ENCODE measurements around the gene HNRNPLL. TPM values are rescaled to one million over a fixed set of nuclear protein-coding genes. Genes with fewer than 3 reads are reported as not detected.

Gene HNRNPLL
- total RNA-seq, 1 donor from 2014 or later: 10.6 TPM

DNA sequence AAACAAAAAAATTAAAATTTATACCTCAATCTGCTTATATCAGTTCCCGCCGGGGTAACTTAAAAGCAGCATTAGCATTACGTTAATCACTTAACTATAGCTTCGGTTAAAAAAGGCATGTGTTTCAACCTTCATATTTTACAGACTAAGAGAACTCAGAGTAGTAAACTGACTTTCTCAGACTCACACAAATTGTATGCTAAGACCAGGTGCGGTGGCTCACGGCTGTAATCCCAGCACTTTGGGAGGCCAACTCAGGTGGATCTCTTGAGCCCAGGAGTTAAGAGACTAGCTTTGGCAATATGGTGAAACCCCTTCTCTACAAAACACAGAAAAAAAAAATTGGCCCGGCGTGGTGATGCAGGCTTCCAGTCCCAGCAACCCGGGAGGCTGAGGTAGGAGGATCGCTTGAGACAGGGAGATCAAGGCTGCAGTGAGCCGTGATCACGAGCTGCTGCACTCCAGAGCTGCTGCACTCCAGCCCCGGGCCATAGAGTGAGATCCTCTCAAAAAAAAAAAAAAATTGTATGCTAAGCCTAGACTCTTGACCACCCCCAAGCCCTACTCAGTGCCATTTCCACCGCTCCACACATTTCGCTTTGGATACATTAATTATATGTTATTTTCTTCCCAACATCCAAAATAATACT, 2.4 kb downstream of the HNRNPLL start:
- Histone ChIP-seq H3K36me3 (no peaks in the 10 kb centered on the region), H3K9me3 (no peaks in the 10 kb centered on the region), H3K4me3 (peak overlapping the region; percentile 90 to 91), H3K27ac (peak overlapping the region; percentile 96 to 99), H3K27me3 (no peaks in the 10 kb centered on the region), H3K4me1 (peaks cover 4 to 35% of the 10 kb centered on the region in 2 donors)
- intact Hi-C loops (cut with DNase I): loop anchor here (5.0 kb wide), 1 partner anchor 63 kb away; no protein-coding TSS in a partner anchor
- TF ChIP-seq, protein P1, sequence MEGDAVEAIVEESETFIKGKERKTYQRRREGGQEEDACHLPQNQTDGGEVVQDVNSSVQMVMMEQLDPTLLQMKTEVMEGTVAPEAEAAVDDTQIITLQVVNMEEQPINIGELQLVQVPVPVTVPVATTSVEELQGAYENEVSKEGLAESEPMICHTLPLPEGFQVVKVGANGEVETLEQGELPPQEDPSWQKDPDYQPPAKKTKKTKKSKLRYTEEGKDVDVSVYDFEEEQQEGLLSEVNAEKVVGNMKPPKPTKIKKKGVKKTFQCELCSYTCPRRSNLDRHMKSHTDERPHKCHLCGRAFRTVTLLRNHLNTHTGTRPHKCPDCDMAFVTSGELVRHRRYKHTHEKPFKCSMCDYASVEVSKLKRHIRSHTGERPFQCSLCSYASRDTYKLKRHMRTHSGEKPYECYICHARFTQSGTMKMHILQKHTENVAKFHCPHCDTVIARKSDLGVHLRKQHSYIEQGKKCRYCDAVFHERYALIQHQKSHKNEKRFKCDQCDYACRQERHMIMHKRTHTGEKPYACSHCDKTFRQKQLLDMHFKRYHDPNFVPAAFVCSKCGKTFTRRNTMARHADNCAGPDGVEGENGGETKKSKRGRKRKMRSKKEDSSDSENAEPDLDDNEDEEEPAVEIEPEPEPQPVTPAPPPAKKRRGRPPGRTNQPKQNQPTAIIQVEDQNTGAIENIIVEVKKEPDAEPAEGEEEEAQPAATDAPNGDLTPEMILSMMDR (IDR thresholded peaks at IDR 0.05): no peak
- no peak for DNase-seq (ENCODE audit: low spot score in 2 of 2)

DNA sequence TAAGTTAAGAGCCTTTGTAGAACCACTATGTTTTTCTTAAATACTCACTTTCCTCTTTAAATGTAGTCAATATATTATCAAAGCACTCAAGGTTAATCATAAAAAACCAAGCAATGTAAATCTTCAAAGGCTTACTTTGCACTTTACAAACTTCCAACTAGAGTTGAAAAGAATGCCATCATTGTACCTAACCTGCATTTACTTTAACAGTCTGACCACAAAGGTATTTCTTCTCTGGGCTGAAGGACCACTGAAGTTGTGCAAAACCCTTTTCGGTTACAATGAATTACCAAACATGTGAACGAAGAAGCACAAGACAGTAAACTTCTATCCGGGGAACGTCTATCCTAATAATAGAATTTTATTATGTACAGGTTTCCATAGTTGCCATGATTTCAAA, 3.0 kb downstream of the HNRNPLL start:
- TF ChIP-seq, protein P1 (IDR thresholded peaks at IDR 0.05): no peak
- H3K27ac ChIP-seq: peak overlapping the region in 1 of 2 donors; percentile 31
- H3K9me3 ChIP-seq: no peaks in the 10 kb centered on the region
- H3K27me3 ChIP-seq: no peaks in the 10 kb centered on the region
- peak overlapping the region; percentile 90 to 91 for H3K4me3 ChIP-seq
- no peaks in the 10 kb centered on the region for H3K36me3 ChIP-seq
- intact Hi-C loops (cut with DNase I): loop anchor here (5.0 kb wide), 1 partner anchor 62 kb away; no protein-coding TSS in a partner anchor
- DNase-seq (ENCODE audit: low spot score in 2 of 2): no peak
- H3K4me1 ChIP-seq: peaks cover 4 to 38% of the 10 kb centered on the region in 2 donors

DNA sequence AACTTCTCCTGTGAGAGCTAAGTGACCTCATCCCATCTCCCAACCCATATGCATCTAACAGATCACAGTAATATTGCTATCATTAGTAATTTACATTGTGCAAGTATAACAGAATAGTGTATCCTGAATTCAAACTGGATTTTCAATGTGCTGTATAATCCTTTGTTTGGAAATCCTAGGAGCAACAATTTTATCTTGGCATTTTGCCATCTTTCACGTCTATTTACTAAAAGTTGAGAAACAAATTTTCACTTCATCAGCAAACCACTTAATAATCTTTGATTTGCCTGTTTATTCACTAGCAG, 3.8 kb downstream of the HNRNPLL start:
- Histone ChIP-seq H3K4me1 (peaks cover 4 to 41% of the 10 kb centered on the region in 2 donors), H3K36me3 (no peaks in the 10 kb centered on the region), H3K9me3 (no peaks in the 10 kb centered on the region), H3K27ac (peak overlapping the region in 1 of 2 donors; percentile 31), H3K27me3 (no peaks in the 10 kb centered on the region), H3K4me3 (peak overlapping the region; percentile 14 to 91)
- TF ChIP-seq, protein P1 (IDR thresholded peaks at IDR 0.05): no peak
- intact Hi-C loops (cut with DNase I): no loop called here
- DNase-seq (ENCODE audit: low spot score in 2 of 2): no peak

GRCh38 chr2:38598200-38598990, 4.3 kb downstream of the HNRNPLL start:
- Histone ChIP-seq H3K9me3 (no peaks in the 10 kb centered on the region), H3K36me3 (no peaks in the 10 kb centered on the region), H3K4me3 (peak overlapping the region; percentile 14 to 91), H3K4me1 (peaks cover 4 to 37% of the 10 kb centered on the region in 2 donors), H3K27ac (peak overlapping the region; percentile 1 to 31), H3K27me3 (no peaks in the 10 kb centered on the region)
- intact Hi-C loops (cut with DNase I): no loop called here
- TF ChIP-seq, protein P1 (IDR thresholded peaks at IDR 0.05): no peak
- DNase-seq (ENCODE audit: low spot score in 2 of 2): no peak

DNA sequence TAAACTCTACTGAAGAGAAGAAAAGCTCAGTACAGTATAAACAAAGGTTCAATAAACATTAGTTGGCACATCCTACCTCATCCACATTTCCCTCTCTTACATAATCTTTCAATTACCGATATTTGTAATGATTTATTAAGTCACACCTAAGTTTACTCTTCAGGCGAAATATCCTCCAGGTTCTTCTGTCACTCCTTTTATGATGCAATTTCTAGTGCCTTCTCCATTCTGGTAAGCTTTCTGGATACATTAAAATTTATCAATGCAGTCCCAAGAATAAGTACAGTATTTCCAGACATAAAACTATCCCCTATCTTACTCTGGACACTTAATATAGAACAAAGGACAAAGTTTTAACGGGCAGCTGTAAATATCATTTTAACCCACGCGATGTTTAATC, 5.6 kb downstream of the HNRNPLL start:
- H3K27ac ChIP-seq: no peak overlapping the region
- H3K9me3 ChIP-seq: no peaks in the 10 kb centered on the region
- TF ChIP-seq, protein P1 (IDR thresholded peaks at IDR 0.05): no peak
- peaks cover 4 to 37% of the 10 kb centered on the region in 2 donors for H3K4me1 ChIP-seq
- no peak overlapping the region for H3K4me3 ChIP-seq
- DNase-seq (ENCODE audit: low spot score in 2 of 2): no peak
- H3K36me3 ChIP-seq: no peaks in the 10 kb centered on the region
- intact Hi-C loops (cut with DNase I): no loop called here
- no peaks in the 10 kb centered on the region for H3K27me3 ChIP-seq
